KMS-11 (cell line): ENCODE results near the gene RNF25.
A peak's percentile ranks its signal among the peaks of the same experiment; 100 is the strongest.

ENCODE experiments used
- H2AFZ ChIP-seq: fragments of 200-600 bp; sonication (generic); 2 replicates; pipeline ENCODE4 v1.6.1; 2016; ENCODE audit warnings: antibody characterized with exemption, mixed run types, low read depth
- H3K27ac ChIP-seq: fragments of 200-600 bp; sonication (generic); 2 replicates; pipeline ENCODE4 v1.6.1; 2016; ENCODE audit warnings: mild to moderate bottlenecking, mixed run types
- H3K27me3 ChIP-seq: fragments of 200-600 bp; sonication (generic); 2 replicates; pipeline ENCODE4 v1.6.1; 2017; ENCODE audit warnings: mild to moderate bottlenecking, low read depth, mixed run types, moderate library complexity; ENCODE audit not compliant: insufficient read depth
- H3K36me3 ChIP-seq: fragments of 200-600 bp; sonication (generic); 2 replicates; pipeline ENCODE4 v1.6.1; 2017; ENCODE audit warnings: mild to moderate bottlenecking, mixed run types; ENCODE audit not compliant: insufficient read depth
- H3K4me1 ChIP-seq: fragments of 200-600 bp; sonication (generic); 2 replicates; pipeline ENCODE4 v1.6.1; 2016; ENCODE audit warnings: mild to moderate bottlenecking, low read depth, mixed run types; ENCODE audit not compliant: poor library complexity, severe bottlenecking
- H3K4me2 ChIP-seq: fragments of 200-600 bp; sonication (generic); 2 replicates; pipeline ENCODE4 v1.7.0; 2016; ENCODE audit warnings: mild to moderate bottlenecking, mixed run types
- H3K4me3 ChIP-seq: fragments of 200-600 bp; sonication (generic); IDR thresholded peaks from 2 replicates; pipeline ENCODE4 v1.6.1; 2017; ENCODE audit warnings: low read depth, low read length, mixed read lengths; ENCODE audit not compliant: insufficient read depth
- H3K79me2 ChIP-seq: fragments of 200-600 bp; sonication (generic); 2 replicates; pipeline ENCODE4 v1.6.1; 2016; ENCODE audit warnings: low read depth, mixed run types; ENCODE audit not compliant: insufficient read depth
- H3K9ac ChIP-seq: fragments of 200-600 bp; sonication (generic); 2 replicates; pipeline ENCODE4 v1.6.1; 2016; ENCODE audit warnings: mild to moderate bottlenecking, mixed run types
- H4K20me1 ChIP-seq: fragments of 200-600 bp; sonication (generic); 2 replicates; pipeline ENCODE4 v1.6.1; 2016; ENCODE audit warnings: mild to moderate bottlenecking, mixed run types; ENCODE audit not compliant: insufficient read depth
- TF ChIP-seq, protein P1 (sequence below): fragments of 200-600 bp; sonication (generic); conservative IDR thresholded peaks from 2 replicates; pipeline ENCODE4 v1.6.1; 2017; ENCODE audit warnings: low read depth, mild to moderate bottlenecking, antibody characterized with exemption, low read length, moderate library complexity, mixed read lengths

RNF25 gene

GRCh38 chr2:218658671-218659257 lies 13.0 kb downstream of the RNF25 start:
- H3K4me3 ChIP-seq, result no peak overlapping the region
- peaks cover 21% of the 10 kb centered on the region for H3K4me1 ChIP-seq
- H3K36me3 ChIP-seq, result peaks cover 6% of the 10 kb centered on the region; the same call in 1 of the 2 replicates
- H3K79me2 ChIP-seq, result peaks cover 23% of the 10 kb centered on the region
- peak overlapping the region; percentile 88 for H3K9ac ChIP-seq
- H3K27me3 ChIP-seq, result no peaks in the 10 kb centered on the region
- peak overlapping the region; percentile 91 for H2AFZ ChIP-seq
- peak overlapping the region; percentile 51 for H3K4me2 ChIP-seq
- H3K27ac ChIP-seq, result peak overlapping the region; percentile 62
- TF ChIP-seq, protein P1, sequence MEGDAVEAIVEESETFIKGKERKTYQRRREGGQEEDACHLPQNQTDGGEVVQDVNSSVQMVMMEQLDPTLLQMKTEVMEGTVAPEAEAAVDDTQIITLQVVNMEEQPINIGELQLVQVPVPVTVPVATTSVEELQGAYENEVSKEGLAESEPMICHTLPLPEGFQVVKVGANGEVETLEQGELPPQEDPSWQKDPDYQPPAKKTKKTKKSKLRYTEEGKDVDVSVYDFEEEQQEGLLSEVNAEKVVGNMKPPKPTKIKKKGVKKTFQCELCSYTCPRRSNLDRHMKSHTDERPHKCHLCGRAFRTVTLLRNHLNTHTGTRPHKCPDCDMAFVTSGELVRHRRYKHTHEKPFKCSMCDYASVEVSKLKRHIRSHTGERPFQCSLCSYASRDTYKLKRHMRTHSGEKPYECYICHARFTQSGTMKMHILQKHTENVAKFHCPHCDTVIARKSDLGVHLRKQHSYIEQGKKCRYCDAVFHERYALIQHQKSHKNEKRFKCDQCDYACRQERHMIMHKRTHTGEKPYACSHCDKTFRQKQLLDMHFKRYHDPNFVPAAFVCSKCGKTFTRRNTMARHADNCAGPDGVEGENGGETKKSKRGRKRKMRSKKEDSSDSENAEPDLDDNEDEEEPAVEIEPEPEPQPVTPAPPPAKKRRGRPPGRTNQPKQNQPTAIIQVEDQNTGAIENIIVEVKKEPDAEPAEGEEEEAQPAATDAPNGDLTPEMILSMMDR, result peak; percentile 65
- H4K20me1 ChIP-seq, result no peaks in the 10 kb centered on the region

DNA sequence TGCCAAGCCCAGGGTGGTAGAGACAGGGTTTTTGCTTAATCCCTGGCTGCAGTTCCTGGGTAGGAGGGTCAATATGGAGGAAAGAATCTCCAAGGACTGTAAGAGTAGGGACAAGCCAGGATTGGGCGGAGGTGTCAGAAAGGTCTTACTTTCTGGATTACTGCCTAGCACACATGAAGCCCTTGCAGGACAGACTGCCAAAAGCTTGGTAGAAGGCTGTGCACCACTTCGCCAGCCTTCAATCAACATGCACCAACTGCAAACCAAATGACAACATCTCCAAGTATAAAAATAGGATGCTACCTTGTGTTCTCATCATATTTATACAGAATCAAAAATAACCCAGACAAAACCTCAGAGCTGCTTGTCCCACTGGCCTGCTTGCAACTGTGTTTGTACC lies 16.1 kb downstream of the RNF25 start:
- Histone ChIP-seq H3K4me2 (no peak overlapping the region), H3K27ac (no peak overlapping the region), H3K4me1 (peaks cover 17% of the 10 kb centered on the region), H3K9ac (no peak overlapping the region), H3K36me3 (0 out of 2 replicates have a peak, but pooled peaks cover 3% of the 10 kb centered on the region), H2AFZ (no peak overlapping the region), H3K79me2 (peaks cover 23% of the 10 kb centered on the region), H3K27me3 (no peaks in the 10 kb centered on the region), H4K20me1 (no peaks in the 10 kb centered on the region), H3K4me3 (no peak overlapping the region)
- TF ChIP-seq, protein P1, result no peak

- Histone ChIP-seq H3K27ac (no peak overlapping the region), H3K27me3 (no peaks in the 10 kb centered on the region), H2AFZ (no peak overlapping the region), H4K20me1 (no peaks in the 10 kb centered on the region), H3K4me2 (no peak overlapping the region), H3K4me1 (peaks cover 6% of the 10 kb centered on the region), H3K4me3 (no peak overlapping the region), H3K79me2 (no peaks in the 10 kb centered on the region; the same call in 1 of the 2 replicates), H3K9ac (no peak overlapping the region), H3K36me3 (peaks cover 11% of the 10 kb centered on the region; the same call in 1 of the 2 replicates)
- TF ChIP-seq, protein P1, result peak; percentile 32; the same call in 1 of the 2 replicates
These were observed 23.1 kb downstream of the RNF25 start for GRCh38 chr2:218648787-218649100.

- H2AFZ ChIP-seq, result no peak overlapping the region
- H4K20me1 ChIP-seq, result no peaks in the 10 kb centered on the region
- TF ChIP-seq, protein P1, result peak; percentile 87
- no peaks in the 10 kb centered on the region for H3K27me3 ChIP-seq
- no peak overlapping the region for H3K27ac ChIP-seq
- no peak overlapping the region for H3K4me2 ChIP-seq
- no peak overlapping the region for H3K4me3 ChIP-seq
- peaks cover 11% of the 10 kb centered on the region; the same call in 1 of the 2 replicates for H3K36me3 ChIP-seq
- no peak overlapping the region for H3K9ac ChIP-seq
- H3K79me2 ChIP-seq, result no peaks in the 10 kb centered on the region
- peaks cover 6% of the 10 kb centered on the region for H3K4me1 ChIP-seq
These were observed 23.6 kb downstream of the RNF25 start for GRCh38 chr2:218648088-218648786.
